Transverse colon (tissue), 4 donors: Measurements from ENCODE around the gene TARP.
"Not testable (repeated sequence)": the region's sequence is repeated elsewhere in the genome, so short reads cannot be mapped to it uniquely, and the experiment has no call there.

ENCODE experiments used
- POLR2A ChIP-seq: fragments of 450-650 bp; IDR thresholded peaks from one replicate; pipeline ENCODE4 v1.6.1; 2016; ENCODE audit warnings: antibody characterized with exemption, mild to moderate bottlenecking, moderate library complexity
- POLR2AphosphoS5 ChIP-seq, 3 donors: sonication (generic); formaldehyde crosslinking; IDR thresholded peaks; one replicate each; pipeline ENCODE4 v1.6.1; 2016; ENCODE audit warnings: antibody characterized with exemption in 3 of 3
- TF ChIP-seq, protein P1 (sequence below), 5 experiments: fragments of 200-600 bp in 3 of 5; fragments of 450-650 bp in 2 of 5; sonication (generic) in 3 of 5; IDR thresholded peaks; 1 replicate in 2 of 5; 2 replicates in 3 of 5; pipeline ENCODE4 v1.5.1; 2016 to 2017; ENCODE audit warnings: antibody characterized with exemption in 5 of 5, inconsistent platforms in 3 of 5, mild to moderate bottlenecking in 2 of 5, moderate library complexity in 1 of 5

DNA sequence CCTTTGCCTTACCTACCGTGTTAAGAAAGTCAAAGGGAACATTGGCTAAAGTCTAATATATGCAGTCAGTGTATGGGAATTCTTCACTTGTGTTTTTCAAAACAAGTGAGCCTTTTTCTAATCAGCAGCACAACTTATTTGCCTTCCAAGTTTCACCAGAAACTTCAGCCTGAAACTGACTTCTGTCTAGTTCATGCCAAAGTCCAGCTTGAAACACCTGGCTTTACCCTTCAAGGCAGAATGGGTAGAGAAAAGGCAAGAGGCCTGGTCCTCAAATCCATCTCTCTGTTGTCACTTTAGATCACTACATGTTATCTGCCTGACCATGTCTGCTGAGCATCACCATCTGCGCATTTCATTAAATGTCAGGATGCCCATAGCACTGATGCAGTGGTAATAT is 3.0 kb downstream of the TARP start:
- not testable (repeated sequence) for TF ChIP-seq POLR2A; POLR2AphosphoS5 (IDR thresholded peaks at IDR 0.05)
- TF ChIP-seq, protein P1, sequence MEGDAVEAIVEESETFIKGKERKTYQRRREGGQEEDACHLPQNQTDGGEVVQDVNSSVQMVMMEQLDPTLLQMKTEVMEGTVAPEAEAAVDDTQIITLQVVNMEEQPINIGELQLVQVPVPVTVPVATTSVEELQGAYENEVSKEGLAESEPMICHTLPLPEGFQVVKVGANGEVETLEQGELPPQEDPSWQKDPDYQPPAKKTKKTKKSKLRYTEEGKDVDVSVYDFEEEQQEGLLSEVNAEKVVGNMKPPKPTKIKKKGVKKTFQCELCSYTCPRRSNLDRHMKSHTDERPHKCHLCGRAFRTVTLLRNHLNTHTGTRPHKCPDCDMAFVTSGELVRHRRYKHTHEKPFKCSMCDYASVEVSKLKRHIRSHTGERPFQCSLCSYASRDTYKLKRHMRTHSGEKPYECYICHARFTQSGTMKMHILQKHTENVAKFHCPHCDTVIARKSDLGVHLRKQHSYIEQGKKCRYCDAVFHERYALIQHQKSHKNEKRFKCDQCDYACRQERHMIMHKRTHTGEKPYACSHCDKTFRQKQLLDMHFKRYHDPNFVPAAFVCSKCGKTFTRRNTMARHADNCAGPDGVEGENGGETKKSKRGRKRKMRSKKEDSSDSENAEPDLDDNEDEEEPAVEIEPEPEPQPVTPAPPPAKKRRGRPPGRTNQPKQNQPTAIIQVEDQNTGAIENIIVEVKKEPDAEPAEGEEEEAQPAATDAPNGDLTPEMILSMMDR (IDR thresholded peaks at IDR 0.05) = not testable (repeated sequence)
